ENCODE measurements around the gene MOV10.

Gene MOV10

GRCh38 chr1:112700290-112701226 is 26.1 kb downstream of the MOV10 start:
- peak; percentile 95 for DNase-seq

GRCh38 chr1:112701227-112702066 is 27.0 kb downstream of the MOV10 start:
- peak; percentile 18 for DNase-seq

- peak; percentile 34 for DNase-seq
Measured at GRCh38 chr1:112702067-112702395, 27.6 kb downstream of the MOV10 start.

- no peak for DNase-seq
Measured at GRCh38 chr1:112702420-112703261, 28.2 kb downstream of the MOV10 start.

GRCh38 chr1:112703706-112704105 is 29.2 kb downstream of the MOV10 start:
- no peak for DNase-seq

- DNase-seq, result no peak
Measured at GRCh38 chr1:112704391-112704933, 30.0 kb downstream of the MOV10 start.

- peak; percentile 96 for DNase-seq
Measured at GRCh38 chr1:112704934-112705627, 30.6 kb downstream of the MOV10 start.

GRCh38 chr1:112706505-112707220 is 32.2 kb downstream of the MOV10 start, which contains the start of gene RHOC:
Gene RHOC, minus strand, starts transcription at chr1:112707127. Its CDS starts 3,328 bp downstream, at chr1:112703799.
- DNase-seq, result peak; percentile 85

GRCh38 chr1:112707221-112708001 is 33.0 kb downstream of the MOV10 start:
- DNase-seq, result peak; percentile 92

- DNase-seq, result no peak
Measured at GRCh38 chr1:112708002-112708448, 33.6 kb downstream of the MOV10 start.

- no peak for DNase-seq
Measured at GRCh38 chr1:112708489-112708888, 34.0 kb downstream of the MOV10 start.

GRCh38 chr1:112710159-112710558 is 35.7 kb downstream of the MOV10 start:
- no peak for DNase-seq

- no peak for DNase-seq
Measured at GRCh38 chr1:112710586-112710985, 36.1 kb downstream of the MOV10 start.

GRCh38 chr1:112711041-112711440 is 36.6 kb downstream of the MOV10 start:
- DNase-seq, result no peak

- DNase-seq, result peak; percentile 18
Measured at GRCh38 chr1:112711670-112712069, 37.2 kb downstream of the MOV10 start.

GRCh38 chr1:112712191-112712590 is 37.7 kb downstream of the MOV10 start:
- DNase-seq, result no peak

- no peak for DNase-seq
Measured at GRCh38 chr1:112712701-112713128, 38.3 kb downstream of the MOV10 start.

- peak; percentile 26 for DNase-seq
Measured at GRCh38 chr1:112713466-112714312, 39.2 kb downstream of the MOV10 start.
